Thoracic aorta (tissue), 2 donors: ENCODE results near the gene C1QTNF4. TPM values are rescaled to one million over a fixed set of nuclear protein-coding genes. Genes with fewer than 3 reads are reported as not detected.
"Not testable (repeated sequence)": the region's sequence is repeated elsewhere in the genome, so short reads cannot be mapped to it uniquely, and the experiment has no call there.

Experiments
- ATAC-seq: fragments of 150-250 bp; one replicate; pipeline ENCODE4 v1.8.0; 2017; ENCODE audit warnings: low read depth; ENCODE audit not compliant: insufficient number of reproducible peaks, low FRiP score
- DNase-seq: peaks from one replicate; pipeline ENCODE4 v3.0.0-alpha.2; 2020; ENCODE audit warnings: low spot score
- H3K27ac ChIP-seq, 2 donors: fragments of 200-600 bp; sonication (generic); 1 replicate in 1 of 2; 2 replicates in 1 of 2; pipeline ENCODE4 v1.5.1; 2016; ENCODE audit warnings: mild to moderate bottlenecking in 2 of 2, moderate library complexity in 2 of 2
- H3K27me3 ChIP-seq: fragments of 200-600 bp; sonication (generic); replicated peaks from 2 replicates; pipeline ENCODE4 v1.6.0; 2016; ENCODE audit warnings: mild to moderate bottlenecking; ENCODE audit not compliant: insufficient read depth
- H3K36me3 ChIP-seq: fragments of 200-600 bp; sonication (generic); one replicate; pipeline ENCODE4 v1.5.1; 2016
- H3K4me1 ChIP-seq, 2 donors: fragments of 200-600 bp; sonication (generic); 1 replicate in 1 of 2; 2 replicates in 1 of 2; pipeline versions ENCODE4 v1.5.1 to v1.6.0; 2016; ENCODE audit warnings: low read depth in 2 of 2, mild to moderate bottlenecking in 1 of 2; ENCODE audit not compliant: control insufficient read depth in 1 of 2
- H3K4me3 ChIP-seq: fragments of 200-600 bp; sonication (generic); 2 replicates; pipeline ENCODE4 v1.5.1; 2016; ENCODE audit warnings: mild to moderate bottlenecking
- H3K9me3 ChIP-seq: fragments of 200-600 bp; sonication (generic); 2 replicates; pipeline ENCODE4 v1.5.1; 2016
- total RNA-seq, 2 donors: library from RNA; depleted of rRNA; stranded (reverse); fragments of >200 nt; gene quantifications; one replicate each; pipeline versions ENCODE4 v1.1.0 to v1.2.3, GENCODE V29; 2016
- TF ChIP-seq, protein P1 (sequence below): fragments of 200-600 bp; sonication (generic); IDR thresholded peaks from one replicate; pipeline ENCODE4 v1.5.1; 2019; ENCODE audit warnings: antibody characterized with exemption

The C1QTNF4 gene
- total RNA-seq, 2 donors from 2014 or later = 2.0 to 2.8 TPM

- H3K9me3 ChIP-seq = no peaks in the 10 kb centered on the region
- no peak overlapping the region for H3K4me3 ChIP-seq
- no peak for ATAC-seq
- no peak overlapping the region for H3K27ac ChIP-seq
- H3K36me3 ChIP-seq = no peaks in the 10 kb centered on the region
- peaks cover 0 to 9% of the 10 kb centered on the region in 2 donors for H3K4me1 ChIP-seq
- TF ChIP-seq, protein P1, sequence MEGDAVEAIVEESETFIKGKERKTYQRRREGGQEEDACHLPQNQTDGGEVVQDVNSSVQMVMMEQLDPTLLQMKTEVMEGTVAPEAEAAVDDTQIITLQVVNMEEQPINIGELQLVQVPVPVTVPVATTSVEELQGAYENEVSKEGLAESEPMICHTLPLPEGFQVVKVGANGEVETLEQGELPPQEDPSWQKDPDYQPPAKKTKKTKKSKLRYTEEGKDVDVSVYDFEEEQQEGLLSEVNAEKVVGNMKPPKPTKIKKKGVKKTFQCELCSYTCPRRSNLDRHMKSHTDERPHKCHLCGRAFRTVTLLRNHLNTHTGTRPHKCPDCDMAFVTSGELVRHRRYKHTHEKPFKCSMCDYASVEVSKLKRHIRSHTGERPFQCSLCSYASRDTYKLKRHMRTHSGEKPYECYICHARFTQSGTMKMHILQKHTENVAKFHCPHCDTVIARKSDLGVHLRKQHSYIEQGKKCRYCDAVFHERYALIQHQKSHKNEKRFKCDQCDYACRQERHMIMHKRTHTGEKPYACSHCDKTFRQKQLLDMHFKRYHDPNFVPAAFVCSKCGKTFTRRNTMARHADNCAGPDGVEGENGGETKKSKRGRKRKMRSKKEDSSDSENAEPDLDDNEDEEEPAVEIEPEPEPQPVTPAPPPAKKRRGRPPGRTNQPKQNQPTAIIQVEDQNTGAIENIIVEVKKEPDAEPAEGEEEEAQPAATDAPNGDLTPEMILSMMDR = no peak
- no peak for DNase-seq
- H3K27me3 ChIP-seq = no peaks in the 10 kb centered on the region
These were observed 33.8 kb downstream of the C1QTNF4 start for GRCh38 chr11:47560426-47560825.

GRCh38 chr11:47558695-47559094 lies 35.5 kb downstream of the C1QTNF4 start:
- no peak for ATAC-seq
- Histone ChIP-seq H3K36me3 (no peaks in the 10 kb centered on the region), H3K9me3 (no peaks in the 10 kb centered on the region), H3K4me3 (no peak overlapping the region), H3K27me3 (no peaks in the 10 kb centered on the region), H3K27ac (no peak overlapping the region), H3K4me1 (no peaks in the 10 kb centered on the region)
- TF ChIP-seq, protein P1 = no peak
- DNase-seq = no peak

- ATAC-seq, H3K36me3 ChIP-seq: not testable (repeated sequence)
These were observed 37.2 kb downstream of the C1QTNF4 start for GRCh38 chr11:47557004-47557403.

GRCh38 chr11:47553406-47553743 lies 40.8 kb downstream of the C1QTNF4 start:
- Histone ChIP-seq H3K4me3 (peak overlapping the region; percentile 85), H3K27me3 (no peaks in the 10 kb centered on the region), H3K27ac (peak overlapping the region; percentile 85 to 89), H3K36me3 (no peaks in the 10 kb centered on the region), H3K9me3 (no peaks in the 10 kb centered on the region), H3K4me1 (peaks cover 25 to 38% of the 10 kb centered on the region in 2 donors)
- ATAC-seq (no peak), DNase-seq (no peak)
- TF ChIP-seq, protein P1 = peak; percentile 4

More at GRCh38 chr11:47557004-47557403, 37.2 kb downstream of the C1QTNF4 start:
- not testable (repeated sequence) for H3K4me1 ChIP-seq, H3K27me3 ChIP-seq, H3K4me3 ChIP-seq, H3K9me3 ChIP-seq, DNase-seq, H3K27ac ChIP-seq

DNA sequence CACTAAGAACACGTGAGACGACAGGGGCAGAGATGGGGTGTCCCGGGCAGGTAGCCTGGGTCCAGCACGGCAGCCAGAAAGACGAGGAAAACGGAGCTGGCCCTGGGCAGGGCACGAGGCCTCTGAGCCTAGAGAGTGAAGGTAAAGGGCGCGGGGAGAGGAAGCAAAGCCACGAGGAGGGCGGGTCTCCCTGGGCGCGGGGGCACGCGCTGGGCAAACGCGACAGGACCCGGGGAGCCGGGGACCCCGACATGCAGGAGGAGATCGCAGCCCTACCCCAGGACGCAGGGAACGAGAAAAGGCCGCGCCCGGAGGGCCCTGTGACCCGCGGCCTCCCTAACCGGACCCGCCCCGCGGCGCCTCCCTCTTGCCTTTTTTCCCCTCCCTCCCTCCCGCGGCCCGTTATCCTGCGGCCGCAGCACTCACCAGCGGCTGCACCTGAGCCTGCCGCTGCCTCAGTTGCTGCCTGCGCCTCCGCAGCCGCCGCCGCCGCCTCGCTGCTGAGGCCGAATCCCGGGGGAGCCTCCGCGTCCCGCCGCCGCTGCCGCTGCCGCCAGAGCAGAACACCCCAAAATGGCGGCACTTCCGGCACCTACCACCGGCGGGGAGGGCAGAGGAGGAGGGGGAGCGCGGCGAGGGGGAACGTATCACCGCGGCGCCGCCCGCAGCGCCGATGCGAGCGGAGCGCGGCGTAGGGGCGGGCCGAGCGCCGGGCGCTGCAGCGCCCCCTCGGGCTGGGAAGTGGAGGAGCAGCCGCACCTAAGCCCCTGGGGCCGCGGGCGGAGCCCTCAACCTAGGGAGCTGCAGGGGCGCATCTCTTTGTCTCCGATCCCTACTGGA lies 41.4 kb downstream of the C1QTNF4 start, which contains the start of gene CELF1:
Gene CELF1, minus strand, starts transcription at position 567 of the 840 bp plus-strand sequence. CDS start 53,609 bp downstream, outside the sequence.
- peak; percentile 94 for ATAC-seq
- DNase-seq = peak; percentile 64
- Histone ChIP-seq H3K27ac (peak within 1 kb of the TSS; percentile 85 to 89), H3K9me3 (no peaks in the 10 kb centered on the region), H3K4me3 (peak within 1 kb of the TSS; percentile 85), H3K4me1 (peaks cover 25 to 41% of the 10 kb centered on the region in 2 donors), H3K27me3 (no peaks in the 10 kb centered on the region), H3K36me3 (no peaks in the 10 kb centered on the region)
- TF ChIP-seq, protein P1 = peak; percentile 93
